HEK293T (cell line): Measurements from ENCODE around the gene GMPR2.

Experiments
- CTCF ChIA-PET: fragments of 350-600 bp; formaldehyde crosslinking; extraction: SDS; loops from one replicate; lab custom pipeline; 2021; ENCODE audit warnings: antibody characterized with exemption, inconsistent platforms; lab: Yijun Ruan, JAX
- POLR2A ChIA-PET: fragments of 350-600 bp; formaldehyde crosslinking; extraction: SDS; loops from one replicate; lab custom pipeline; 2020; ENCODE audit warnings: antibody characterized with exemption, inconsistent platforms; lab: Yijun Ruan, JAX
- DNase-seq: peaks from one replicate; pipeline ENCODE4 v3.0.0; 2012; ENCODE audit warnings: mixed read lengths; ENCODE audit errors: extremely low spot score
- ARNT ChIP-seq: fragments of 450-650 bp; IDR thresholded peaks from 2 replicates; pipeline ENCODE4 v1.6.1; 2017; ENCODE audit warnings: mild to moderate bottlenecking
- BHLHE40 ChIP-seq: fragments of 450-650 bp; IDR thresholded peaks from 2 replicates; pipeline ENCODE4 v1.6.1; 2016; ENCODE audit warnings: mild to moderate bottlenecking, moderate library complexity, borderline replicate concordance
- CTBP1 ChIP-seq: fragments of 450-650 bp; IDR thresholded peaks from 2 replicates; pipeline ENCODE4 v1.6.1; 2016; ENCODE audit warnings: borderline replicate concordance
- ELF4 ChIP-seq: fragments of 450-650 bp; IDR thresholded peaks from 2 replicates; pipeline ENCODE4 v1.6.1; 2017; ENCODE audit warnings: antibody characterized with exemption
- FOXA1 ChIP-seq: fragments of 450-650 bp; IDR thresholded peaks from 2 replicates; pipeline ENCODE4 v1.6.1; 2016; ENCODE audit warnings: mild to moderate bottlenecking
- FOXK2 ChIP-seq: fragments of 450-650 bp; IDR thresholded peaks from 2 replicates; pipeline ENCODE4 v1.6.1; 2016; ENCODE audit warnings: mild to moderate bottlenecking
- FOXM1 ChIP-seq: fragments of 450-650 bp; IDR thresholded peaks from 2 replicates; pipeline ENCODE4 v1.6.1; 2017; ENCODE audit warnings: mild to moderate bottlenecking, borderline replicate concordance
- HDGF ChIP-seq: fragments of 450-650 bp; IDR thresholded peaks from 2 replicates; pipeline ENCODE4 v1.6.1; 2017; ENCODE audit warnings: antibody characterized with exemption, borderline replicate concordance
- L3MBTL2 ChIP-seq: fragments of 450-650 bp; conservative IDR thresholded peaks from 2 replicates; pipeline ENCODE4 v1.6.1; 2016; ENCODE audit warnings: mild to moderate bottlenecking
- LEF1 ChIP-seq: fragments of 450-650 bp; IDR thresholded peaks from 2 replicates; pipeline ENCODE4 v1.6.1; 2017; ENCODE audit warnings: mild to moderate bottlenecking, borderline replicate concordance
- NFRKB ChIP-seq: fragments of 450-650 bp; IDR thresholded peaks from 2 replicates; pipeline ENCODE4 v1.6.1; 2016; ENCODE audit warnings: mild to moderate bottlenecking, moderate library complexity
- PKNOX1 ChIP-seq: fragments of 450-650 bp; IDR thresholded peaks from 2 replicates; pipeline ENCODE4 v1.6.1; 2016
- SP1 ChIP-seq: fragments of 450-650 bp; IDR thresholded peaks from 2 replicates; pipeline ENCODE4 v1.6.1; 2017
- SUZ12 ChIP-seq: fragments of 450-650 bp; IDR thresholded peaks from 2 replicates; pipeline ENCODE4 v1.6.1; 2016; ENCODE audit warnings: mild to moderate bottlenecking
- TARDBP ChIP-seq: fragments of 450-650 bp; IDR thresholded peaks from 2 replicates; pipeline ENCODE4 v1.6.1; 2016
- ZNF384 ChIP-seq: fragments of 450-650 bp; IDR thresholded peaks from 2 replicates; pipeline ENCODE4 v1.6.1; 2016

Gene GMPR2

DNA sequence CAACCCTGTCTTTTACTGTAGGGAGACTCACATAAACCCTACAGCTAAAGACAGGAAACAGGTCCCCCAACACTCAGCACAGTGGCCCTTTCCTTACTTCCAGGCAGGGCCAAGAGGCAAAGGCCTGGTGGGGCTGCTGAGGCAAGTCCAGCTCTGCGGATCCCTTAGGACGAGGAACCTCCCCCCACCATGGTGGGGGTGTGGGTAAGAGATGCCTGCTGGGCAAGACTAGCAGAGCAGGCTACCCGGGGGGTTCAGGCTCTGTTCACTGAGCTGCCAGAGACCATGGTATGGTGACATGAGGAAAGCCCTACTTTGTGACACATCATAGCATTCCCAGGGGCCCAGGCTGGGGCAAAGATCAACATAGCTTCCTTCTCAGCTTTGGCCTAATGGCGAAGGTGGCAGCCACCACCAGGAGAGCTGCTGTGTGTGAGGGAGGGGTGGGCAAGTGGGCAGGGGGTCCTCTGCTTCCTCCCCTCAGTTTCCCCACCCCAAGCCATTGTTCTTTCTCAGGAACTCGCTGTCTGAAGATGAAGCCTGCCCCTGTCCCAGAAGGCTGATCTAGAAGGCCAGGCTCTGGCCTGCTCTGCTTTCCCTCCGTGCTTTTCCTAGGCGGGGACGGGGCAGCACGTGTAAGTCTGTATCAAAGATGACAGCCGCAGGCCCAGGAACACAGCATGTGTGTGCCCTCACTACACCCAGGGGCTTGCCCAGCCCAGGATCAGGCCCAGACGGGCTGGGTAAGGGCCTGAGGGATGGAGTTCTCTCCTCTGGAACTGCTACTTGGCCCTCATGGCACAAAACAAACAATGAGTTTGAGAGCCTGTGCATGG lies 19.8 kb downstream of the GMPR2 start:
- TF ChIP-seq BHLHE40 (no peak), PKNOX1 (no peak), TARDBP (no peak), NFRKB (no peak), FOXM1 (no peak), SUZ12 (no peak), ARNT (no peak), ELF4 (no peak), SP1 (no peak), FOXA1 (no peak), ZNF384 (no peak)
- POLR2A ChIA-PET: interaction anchor here (1.2 to 2.5 kb wide), 4 partner anchors 8 to 46 kb away, joined by 3 to 23 read pairs (median 6); partner anchors contain the start of genes RABGGTA and TINF2
- CTCF ChIA-PET: interaction anchor here (1.2 to 1.6 kb wide), 2 partner anchors 44 to 56 kb away, joined by 3 read pairs; no protein-coding TSS in a partner anchor
- no peak for DNase-seq

DNA sequence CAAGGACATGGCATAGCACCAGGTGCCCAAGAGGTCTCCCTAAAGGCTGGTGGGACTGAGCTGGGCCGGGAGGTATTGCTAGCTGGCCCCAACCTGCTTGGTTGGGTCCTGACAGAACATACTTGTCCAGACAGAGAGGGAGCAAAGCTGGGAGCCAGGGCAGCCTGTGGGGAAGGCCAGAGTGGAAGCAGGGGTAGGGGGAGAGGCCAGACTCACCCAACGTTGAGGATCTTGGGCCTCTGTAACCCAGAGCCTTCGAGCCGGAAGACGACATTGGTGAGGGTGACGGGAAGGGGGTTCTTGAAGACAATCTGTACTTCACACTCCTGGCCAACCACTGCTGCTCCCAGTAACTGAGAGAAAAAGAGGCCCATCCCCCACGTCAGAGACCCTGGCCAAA lies 21.2 kb downstream of the GMPR2 start:
- TF ChIP-seq FOXK2: no peak
- no peak for TF ChIP-seq ARNT
- TF ChIP-seq BHLHE40: no peak
- TF ChIP-seq FOXM1: no peak
- TF ChIP-seq L3MBTL2: no peak
- TF ChIP-seq HDGF: no peak
- TF ChIP-seq ELF4: no peak
- TF ChIP-seq ZNF384: no peak
- no peak for TF ChIP-seq LEF1
- no peak for TF ChIP-seq PKNOX1
- TF ChIP-seq SUZ12: no peak
- TF ChIP-seq TARDBP: no peak
- no peak for TF ChIP-seq FOXA1
- no peak for TF ChIP-seq CTBP1
- no peak for TF ChIP-seq NFRKB
- no peak for TF ChIP-seq SP1
- ChIA-PET CTCF (no interaction called here), POLR2A (interaction anchor here (1.1 kb wide), 1 partner anchor 12 kb away, joined by 3 read pairs; the partner anchor contains the start of gene TINF2)
- DNase-seq: no peak

GRCh38 chr14:24254630-24255392 lies 22.1 kb downstream of the GMPR2 start:
- POLR2A ChIA-PET: interaction anchor here (1.1 to 1.7 kb wide), 2 partner anchors 13 to 16 kb away, joined by 3 to 8 read pairs; partner anchors contain the start of genes RABGGTA and TINF2
- no peak for DNase-seq
- TF ChIP-seq L3MBTL2 (no peak), HDGF (no peak), FOXM1 (no peak), ELF4 (no peak), LEF1 (no peak), BHLHE40 (no peak), PKNOX1 (no peak), SUZ12 (no peak), SP1 (no peak), FOXA1 (no peak)
- CTCF ChIA-PET: interaction anchor here (0.7 to 0.9 kb wide), 2 partner anchors 16 to 79 kb away, joined by 3 read pairs; no protein-coding TSS in a partner anchor

GRCh38 chr14:24255438-24255837 lies 22.7 kb downstream of the GMPR2 start:
- ChIA-PET POLR2A (interaction anchor here (1.7 kb wide), 1 partner anchor 16 kb away, joined by 8 read pairs; the partner anchor contains the start of gene RABGGTA), CTCF (interaction anchor here (0.7 to 0.9 kb wide), 2 partner anchors 15 to 78 kb away, joined by 3 read pairs; no protein-coding TSS in a partner anchor)
- no peak for TF ChIP-seq FOXK2
- no peak for TF ChIP-seq FOXA1
- TF ChIP-seq ZNF384: no peak
- no peak for TF ChIP-seq SUZ12
- TF ChIP-seq LEF1: no peak
- no peak for TF ChIP-seq ELF4
- no peak for TF ChIP-seq PKNOX1
- TF ChIP-seq TARDBP: no peak
- no peak for TF ChIP-seq BHLHE40
- TF ChIP-seq CTBP1: no peak
- no peak for TF ChIP-seq FOXM1
- no peak for TF ChIP-seq NFRKB
- TF ChIP-seq L3MBTL2: no peak
- DNase-seq: no peak
